IPS-11a (cell line): ENCODE results near the gene NIPAL3.
"Not testable (repeated sequence)": the region's sequence is repeated elsewhere in the genome, so short reads cannot be mapped to it uniquely, and the experiment has no call there.

Experiments used
- H3K4me3 ChIP-seq: one replicate; pipeline ENCODE4 v1.5.1; 2013; ENCODE audit warnings: low read depth, low read length, control low read depth

Gene NIPAL3

DNA sequence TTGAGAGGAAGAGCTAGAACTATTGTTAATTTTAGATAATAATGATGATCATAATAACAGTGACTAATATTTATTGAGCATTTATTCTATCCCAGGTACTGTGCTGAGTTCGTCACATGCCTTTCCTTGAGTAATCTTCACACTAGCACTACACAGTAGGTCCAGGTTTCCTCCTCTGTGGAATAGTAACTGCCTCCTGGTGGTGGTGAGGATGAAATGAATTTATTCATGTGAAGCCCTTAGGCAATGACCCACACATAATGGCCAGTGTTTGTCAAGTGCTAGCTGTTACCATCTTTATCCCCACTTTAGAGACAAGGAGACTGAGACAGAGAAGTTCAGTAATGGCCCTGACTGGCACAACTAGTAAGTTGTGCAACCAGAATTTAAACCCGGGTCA lies 5.9 kb downstream of the NIPAL3 start:
- no peak overlapping the region for H3K4me3 ChIP-seq

DNA sequence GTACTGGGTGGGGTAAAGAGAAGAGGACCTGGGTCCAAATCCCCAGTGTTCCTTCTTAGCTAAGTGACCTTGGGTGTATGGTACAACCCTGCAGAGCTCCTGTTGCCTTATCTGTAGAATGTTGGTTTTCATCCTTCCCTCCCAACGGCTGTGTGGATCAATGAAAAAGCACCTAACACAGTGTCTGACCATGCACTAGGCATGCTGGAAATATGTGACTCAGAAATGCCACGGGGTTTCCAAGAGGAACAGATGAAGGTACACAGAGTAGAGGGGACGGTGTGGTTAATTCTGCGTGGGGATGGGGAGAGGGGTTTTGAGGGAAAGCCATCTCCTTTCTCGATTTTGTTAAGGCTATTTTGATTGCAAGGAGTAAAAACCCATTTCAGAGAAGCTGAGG lies 8.6 kb downstream of the NIPAL3 start:
- no peak overlapping the region for H3K4me3 ChIP-seq

DNA sequence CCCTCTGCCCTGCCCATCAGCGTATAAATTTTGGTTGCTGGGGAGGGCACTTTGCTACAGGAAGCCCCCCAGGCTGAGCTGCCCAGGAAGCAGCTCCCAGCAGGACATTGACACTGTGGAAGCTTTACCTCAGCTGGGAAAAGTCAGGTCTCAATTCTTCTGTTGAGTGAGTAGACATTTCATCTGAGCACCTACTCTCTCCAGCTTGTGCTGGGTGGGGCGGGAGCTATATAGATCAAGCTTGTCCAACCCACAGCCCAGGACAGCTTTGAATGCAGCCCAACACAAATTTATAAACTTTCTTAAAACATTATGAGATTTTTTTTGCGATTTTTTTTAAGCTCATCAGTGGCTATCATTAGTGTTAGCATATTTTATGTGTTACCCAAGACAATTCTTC lies 9.4 kb downstream of the NIPAL3 start:
- no peak overlapping the region for H3K4me3 ChIP-seq

DNA sequence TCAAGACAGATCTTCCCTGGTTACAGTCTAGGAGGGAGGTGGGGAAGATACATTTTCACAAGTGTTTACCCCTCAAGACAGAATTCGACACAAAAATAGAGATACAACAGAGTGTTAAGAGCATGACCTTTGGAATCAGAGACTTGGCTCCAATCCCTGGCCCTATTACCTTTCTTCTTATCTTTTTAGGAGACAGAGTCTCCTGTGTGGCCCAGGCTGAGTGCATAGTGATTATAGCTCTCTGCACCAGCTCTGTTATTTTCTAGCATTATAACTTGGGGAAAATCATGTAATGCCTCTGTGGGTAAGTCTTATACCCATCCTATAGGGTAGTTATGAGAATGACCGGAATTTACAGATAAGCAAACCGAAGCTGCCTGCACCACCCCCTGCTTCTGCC lies 9.8 kb downstream of the NIPAL3 start:
- H3K4me3 ChIP-seq: no peak overlapping the region

DNA sequence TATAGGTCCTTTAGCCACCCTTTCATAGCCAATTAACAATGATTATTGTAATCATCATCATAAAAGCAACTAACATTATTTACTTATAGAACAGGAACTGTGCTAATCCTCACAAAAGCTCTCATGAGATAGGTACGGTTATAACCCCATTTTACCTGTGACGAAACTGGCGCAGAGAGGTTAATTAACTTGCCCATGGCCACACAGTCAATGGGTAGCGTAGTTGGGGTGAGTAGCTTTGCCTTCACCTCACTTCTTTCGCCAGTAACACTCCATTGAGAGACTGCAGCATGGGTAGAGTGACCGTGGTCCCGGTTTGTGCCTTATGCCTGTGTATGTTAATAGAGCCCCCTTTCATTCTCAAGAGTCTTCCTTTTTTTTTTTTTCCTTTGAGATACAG lies 10.3 kb downstream of the NIPAL3 start:
- H3K4me3 ChIP-seq: no peak overlapping the region

DNA sequence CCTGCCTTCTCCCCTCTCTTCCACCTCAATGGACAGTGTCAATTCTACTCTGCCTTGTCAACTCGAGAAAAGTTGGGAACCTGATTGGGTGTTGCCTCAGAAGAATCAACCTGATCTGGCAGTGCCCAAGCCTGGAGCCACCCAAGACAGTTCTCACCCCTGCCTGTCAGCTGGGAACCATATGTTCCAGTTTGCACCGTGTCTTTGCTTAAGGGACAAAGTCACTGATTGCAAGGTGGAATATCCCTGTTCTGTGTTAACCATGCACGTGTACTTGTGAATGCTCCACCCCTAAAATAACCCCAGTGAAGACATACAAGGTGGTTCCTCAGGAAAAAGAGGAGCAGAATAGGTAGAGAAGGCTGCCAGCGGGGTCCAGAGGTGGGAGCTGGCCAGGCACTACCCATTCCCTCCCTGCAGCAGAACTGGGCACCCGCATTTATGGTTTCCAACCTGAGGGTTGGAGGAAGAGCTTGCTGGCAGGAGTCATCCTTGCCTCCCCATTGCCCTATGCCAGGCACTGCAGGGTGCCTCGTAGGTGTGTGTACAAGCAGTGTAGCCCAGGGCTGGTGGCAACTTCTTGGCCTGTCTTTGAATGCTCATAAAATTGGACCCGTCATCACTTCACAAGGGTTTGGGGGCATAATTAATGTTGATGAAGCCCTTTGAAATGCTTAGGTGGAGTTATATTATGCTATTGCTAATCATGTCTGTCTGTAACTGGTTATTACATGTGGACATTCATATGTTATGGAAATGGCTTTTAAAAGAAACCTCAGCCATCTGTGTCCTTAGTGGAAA lies 11.3 kb downstream of the NIPAL3 start:
- no peak overlapping the region for H3K4me3 ChIP-seq

DNA sequence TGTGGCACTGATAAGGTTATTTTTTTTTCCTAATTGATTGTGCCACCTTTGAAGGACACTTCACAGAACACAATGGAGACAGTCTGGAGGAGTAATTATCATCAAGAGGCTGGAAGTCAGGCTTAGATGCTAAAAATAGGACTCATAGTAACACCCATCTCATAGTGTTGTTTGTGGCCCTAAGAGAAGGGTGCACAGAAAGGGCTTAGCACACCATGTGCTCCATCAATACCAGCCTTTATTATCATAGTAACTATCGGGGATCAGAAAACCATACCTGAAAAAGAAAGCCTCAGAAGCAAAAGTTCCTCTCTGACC lies 11.9 kb downstream of the NIPAL3 start:
- no peak overlapping the region for H3K4me3 ChIP-seq

DNA sequence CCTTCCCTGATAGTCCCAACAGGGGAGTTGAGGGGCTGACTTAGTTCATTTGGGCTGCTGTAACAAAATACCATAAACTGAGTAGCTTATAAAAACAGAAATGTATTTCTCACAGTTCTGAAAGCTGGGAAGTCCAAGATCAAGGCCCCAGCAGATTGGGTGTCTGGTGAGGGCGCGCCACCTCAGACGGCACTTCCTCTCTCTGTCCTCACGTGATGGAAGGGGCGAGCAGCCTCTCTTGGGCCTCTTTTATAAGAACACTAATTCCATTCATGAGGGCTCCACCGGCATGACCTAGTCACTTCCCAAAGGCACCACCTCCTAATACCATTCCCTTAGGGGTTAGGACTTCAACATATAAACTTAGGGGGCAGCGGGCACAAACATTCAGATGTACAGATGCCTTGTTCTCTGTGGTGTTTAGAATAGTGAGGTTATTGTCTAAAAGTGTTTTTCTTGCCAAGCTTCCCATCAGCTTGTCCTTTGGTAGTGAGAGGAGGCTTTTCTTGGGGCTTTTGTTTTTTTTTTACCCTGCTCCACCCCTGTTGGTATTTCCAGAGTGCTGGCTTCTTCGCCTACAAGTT lies 20.3 kb downstream of the NIPAL3 start:
- H3K4me3 ChIP-seq: no peak overlapping the region

DNA sequence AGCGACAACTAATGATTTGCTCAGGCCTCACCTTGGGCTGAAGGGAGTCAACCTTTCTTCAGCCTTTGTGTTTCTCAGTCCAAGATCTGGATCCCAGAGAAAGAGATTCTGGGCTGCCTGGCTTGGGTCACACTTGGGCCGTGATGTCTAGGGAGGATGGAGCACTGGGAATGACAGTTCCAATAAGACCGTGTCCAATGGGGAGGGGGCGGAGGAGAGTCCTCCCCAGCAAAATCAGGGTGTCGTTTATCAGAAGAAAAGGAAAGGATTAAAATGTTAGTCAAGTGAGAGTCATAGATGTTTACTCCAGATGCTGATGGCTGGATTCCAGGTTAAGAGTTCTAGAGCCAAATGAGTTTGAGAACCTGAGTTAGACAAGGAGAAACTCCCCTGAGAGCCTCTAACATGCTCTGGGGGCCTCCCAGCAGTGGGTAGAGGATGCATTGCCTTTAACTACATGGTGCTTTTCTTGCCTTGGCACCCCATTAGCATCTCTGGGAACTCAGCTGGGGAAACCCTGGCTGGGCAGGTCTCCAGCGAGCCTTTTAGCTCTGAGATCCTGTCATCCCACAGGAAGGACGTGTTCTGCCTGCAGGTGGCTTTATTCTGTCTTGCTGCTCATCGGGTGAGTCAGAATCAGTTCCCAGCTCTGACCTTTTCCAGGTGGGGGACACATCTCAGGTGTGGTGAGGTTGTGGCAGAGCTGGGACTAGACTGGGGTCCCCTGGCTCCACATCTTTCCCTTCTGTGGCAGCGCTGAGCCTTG lies 22.2 kb downstream of the NIPAL3 start:
- no peak overlapping the region for H3K4me3 ChIP-seq

DNA sequence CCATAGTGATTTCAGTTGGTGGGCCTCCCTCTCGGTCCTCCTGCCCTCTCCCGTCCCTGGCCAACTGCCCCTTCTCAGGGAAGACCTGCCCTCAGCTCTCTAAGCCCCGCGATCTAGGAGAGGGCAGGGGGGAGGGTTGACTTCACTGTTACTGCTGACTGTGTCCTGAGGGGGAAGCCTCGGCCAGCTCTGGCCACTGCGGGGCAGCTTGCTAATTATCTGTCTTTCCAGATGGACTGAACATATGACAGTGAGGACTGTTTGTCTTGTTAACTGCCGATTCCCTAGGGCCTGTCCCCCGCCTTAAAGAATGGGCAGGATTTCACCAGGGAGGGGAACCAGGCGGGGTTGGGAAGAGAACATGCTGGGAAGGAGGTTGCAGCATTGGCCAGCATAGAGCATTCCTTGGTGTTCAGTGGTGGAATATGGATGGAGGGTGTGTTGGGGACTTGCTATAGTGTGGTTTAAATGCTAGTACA lies 22.9 kb downstream of the NIPAL3 start:
- no peak overlapping the region for H3K4me3 ChIP-seq

DNA sequence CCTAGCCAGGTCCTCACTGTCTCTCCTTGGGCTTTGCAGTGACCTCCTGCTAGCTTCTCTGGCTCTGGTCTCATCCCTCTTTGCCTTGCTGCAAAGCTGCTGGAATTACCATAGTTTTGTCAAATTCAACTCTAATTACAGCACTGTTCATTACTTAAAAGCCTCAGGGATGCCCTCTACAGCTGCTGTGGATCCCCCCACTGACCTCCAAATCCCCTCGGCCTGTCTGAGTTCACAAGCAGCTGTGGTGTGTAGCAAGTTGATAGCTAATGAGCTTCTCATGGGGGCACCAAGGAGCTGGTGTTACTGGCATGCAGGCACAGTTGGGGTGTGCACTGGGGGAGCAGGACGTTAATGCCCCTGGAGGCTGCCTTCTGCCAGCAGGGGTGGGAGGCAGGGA lies 24.8 kb downstream of the NIPAL3 start:
- H3K4me3 ChIP-seq: no peak overlapping the region

DNA sequence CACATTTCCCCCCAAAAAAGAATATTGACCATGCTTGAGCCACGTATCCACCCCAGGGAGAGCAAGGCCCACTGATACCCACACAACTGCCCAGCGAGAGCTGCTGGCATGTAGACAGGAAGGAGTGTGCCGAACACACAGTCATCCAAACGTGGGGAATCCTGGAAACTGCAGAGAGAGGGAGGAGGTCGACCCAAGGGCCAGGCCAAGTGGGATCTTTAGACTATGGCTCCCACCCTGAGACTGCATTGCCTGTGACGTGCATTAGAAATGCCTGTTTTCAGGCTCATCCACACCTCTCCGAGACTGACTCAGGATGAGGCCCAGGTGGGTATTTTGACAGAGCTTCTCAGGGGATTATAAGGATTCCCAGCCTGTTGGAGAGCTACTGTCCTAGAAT lies 25.9 kb downstream of the NIPAL3 start:
- H3K4me3 ChIP-seq: no peak overlapping the region

DNA sequence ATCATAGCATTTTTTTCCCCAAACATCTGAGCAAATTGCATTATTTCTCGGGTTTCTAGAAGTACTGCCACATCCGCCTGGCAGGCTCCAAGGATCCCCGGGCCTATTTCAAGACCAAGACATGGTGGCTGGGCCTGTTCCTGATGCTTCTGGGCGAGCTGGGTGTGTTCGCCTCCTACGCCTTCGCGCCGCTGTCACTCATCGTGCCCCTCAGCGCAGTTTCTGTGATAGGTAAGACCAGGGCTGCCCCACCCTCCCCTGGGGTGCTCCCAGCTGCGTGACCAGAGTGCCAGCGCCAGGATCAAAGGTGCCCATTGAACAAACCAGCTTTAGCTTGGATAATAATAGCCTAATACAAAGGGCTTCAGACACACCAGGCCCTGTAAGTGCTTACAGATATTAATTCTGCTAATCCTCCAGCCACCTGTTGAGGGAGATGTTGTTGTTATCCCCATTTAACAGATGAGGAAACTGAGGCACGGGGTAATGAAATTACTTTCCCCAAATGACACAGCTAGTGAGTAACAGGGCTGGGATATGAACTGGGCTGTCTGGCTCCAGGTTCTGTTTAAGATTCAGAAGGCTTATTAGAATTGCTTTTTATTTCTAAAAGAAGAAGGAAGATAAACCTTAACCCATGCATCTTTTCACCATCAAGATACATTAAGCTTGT lies 26.5 kb downstream of the NIPAL3 start:
- no peak overlapping the region for H3K4me3 ChIP-seq

DNA sequence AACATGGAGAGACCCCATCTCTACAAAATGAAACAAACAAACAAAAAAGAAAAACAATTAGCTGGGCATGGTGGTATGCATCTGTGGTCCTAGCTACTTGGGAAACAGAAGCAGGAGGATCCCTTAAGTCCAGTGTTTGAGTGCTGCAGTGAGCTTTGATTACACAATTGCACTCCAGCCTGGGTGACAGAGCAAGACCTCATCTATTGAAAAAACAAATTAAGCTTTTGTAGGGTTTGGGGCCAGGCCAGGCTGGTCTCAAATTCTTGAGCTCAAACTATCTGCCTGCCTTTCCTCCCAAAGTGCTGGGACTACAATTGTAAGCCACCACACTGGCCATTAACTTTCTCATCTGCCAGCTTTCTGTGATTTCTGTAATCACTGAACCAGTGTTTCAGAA lies 27.2 kb downstream of the NIPAL3 start:
- no peak overlapping the region for H3K4me3 ChIP-seq

DNA sequence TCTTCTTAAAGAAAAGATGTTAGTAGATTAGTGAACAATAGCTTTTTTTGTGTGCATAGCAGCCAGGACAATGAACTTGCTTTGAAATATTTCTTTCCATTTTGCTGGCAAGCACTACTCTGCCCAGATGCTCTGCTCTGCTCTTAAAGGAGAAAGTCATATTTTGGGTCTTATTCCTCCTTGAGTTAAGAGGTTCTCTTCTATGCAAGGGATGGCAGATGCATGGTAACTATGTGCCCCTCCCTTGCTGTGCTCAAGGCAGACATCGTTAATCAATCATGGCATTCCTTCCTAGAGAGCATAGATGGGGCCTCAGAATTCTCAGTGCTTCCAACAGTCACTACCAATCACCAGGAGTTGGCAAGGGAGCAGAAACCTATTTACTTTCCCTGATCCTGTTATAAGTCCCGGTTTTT lies 27.6 kb downstream of the NIPAL3 start:
- H3K4me3 ChIP-seq: no peak overlapping the region

DNA sequence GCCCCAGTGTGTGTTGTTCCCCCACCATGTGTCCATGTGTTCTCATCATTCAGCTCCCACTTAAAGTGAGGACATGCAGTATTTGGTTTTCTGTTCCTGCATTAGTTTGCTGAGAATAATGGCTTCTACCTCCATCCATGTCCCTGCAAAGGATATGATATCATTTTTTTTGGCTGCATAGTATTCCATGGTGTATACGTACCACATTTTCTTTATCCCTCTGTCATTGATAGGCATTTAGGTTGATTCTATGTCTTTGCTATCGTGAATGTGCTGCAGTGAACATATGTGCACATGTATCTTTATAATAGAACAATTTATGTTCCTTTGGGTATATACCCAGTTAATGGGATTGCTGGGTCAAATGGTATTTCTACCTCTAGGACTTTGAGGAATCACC lies 30.8 kb downstream of the NIPAL3 start:
- H3K4me3 ChIP-seq: not testable (repeated sequence)

DNA sequence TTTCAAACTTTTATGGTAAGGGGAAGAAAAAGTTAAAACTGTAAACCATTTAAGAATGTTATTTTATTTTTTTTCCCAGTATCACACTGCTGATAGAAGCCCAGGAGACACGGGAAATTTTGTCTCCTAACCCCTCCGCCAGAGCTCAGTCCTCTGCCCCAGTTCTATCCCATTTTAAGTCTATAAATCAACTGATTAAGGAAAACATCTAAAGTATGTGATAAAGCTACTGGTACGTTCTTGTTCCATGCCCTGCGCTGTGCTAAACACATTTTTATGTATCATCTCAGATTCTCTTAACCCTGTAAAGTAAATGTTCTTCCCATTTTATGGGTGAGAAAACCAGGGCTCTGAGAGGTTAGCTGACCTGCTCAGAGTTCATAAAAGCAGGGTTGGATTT lies 34.7 kb downstream of the NIPAL3 start:
- H3K4me3 ChIP-seq: no peak overlapping the region

DNA sequence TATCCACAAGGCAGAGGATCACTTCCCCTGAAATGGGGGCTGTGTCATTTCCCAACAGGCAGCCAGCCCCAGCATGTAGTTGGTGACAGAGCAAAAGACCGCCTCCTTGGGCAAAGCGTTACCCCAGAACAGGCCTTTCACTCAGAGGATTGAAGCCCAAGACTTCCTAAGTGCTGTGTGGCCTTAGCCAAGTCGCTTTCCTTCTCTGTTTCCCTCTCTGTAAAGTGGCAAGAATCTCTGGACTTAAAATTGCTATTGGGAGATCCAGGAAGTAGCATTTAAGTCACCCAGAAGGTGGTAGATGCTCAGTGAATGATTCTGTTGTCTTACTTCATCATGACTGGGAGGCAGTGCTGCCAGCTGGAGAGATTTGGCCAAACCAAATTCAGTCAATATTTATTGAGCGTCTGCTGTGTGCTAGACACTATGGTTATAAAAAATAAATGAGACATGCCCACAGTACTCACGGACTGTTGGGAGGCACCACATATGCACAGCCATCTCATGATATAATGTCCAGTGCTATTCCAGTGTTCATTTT lies 35.3 kb downstream of the NIPAL3 start:
- H3K4me3 ChIP-seq: no peak overlapping the region

DNA sequence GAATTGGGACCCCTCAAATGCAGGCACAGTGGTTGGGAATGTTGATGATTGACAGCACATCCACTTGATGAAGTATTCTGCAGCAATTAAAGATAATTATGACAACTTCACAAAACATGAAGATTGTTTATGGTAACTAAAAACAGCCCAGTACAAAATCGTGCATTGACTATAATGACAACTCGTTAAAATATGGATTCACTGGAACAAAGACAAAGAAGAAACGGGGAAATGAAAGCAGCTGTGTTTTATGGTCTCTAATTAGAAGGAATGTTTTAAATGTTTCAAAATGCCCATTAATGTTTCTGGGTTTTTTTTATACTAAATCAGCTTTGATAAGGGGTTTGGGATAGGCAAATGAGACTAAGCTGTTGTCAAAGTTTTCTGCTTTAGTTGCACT lies 36.1 kb downstream of the NIPAL3 start:
- H3K4me3 ChIP-seq: no peak overlapping the region

DNA sequence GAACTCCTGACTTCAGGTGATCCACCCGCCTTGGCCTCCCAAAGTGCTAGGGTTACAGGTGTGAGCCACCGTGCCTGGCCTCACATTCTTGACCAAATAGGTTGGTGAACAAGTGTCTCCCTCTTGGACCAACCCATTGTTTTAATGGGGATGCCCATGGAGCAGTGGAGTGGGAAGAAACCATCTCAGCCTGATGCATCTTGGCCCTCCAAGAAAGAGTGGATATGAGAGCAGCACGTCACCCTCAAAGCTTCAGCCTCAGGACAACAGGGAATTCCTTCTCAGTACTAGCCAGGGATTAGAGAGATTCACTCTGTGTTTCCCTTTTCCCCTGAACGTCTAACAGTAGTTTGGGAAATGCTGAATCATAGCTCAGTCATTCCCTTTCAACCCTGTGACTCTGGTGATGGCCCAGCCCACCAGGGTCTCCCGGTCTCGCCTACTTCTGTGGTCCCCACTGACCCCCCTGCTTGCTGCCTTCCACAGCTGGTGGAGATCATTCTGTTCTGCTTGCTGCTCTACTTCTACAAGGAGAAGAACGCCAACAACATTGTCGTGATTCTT lies 37.4 kb downstream of the NIPAL3 start:
- no peak overlapping the region for H3K4me3 ChIP-seq

DNA sequence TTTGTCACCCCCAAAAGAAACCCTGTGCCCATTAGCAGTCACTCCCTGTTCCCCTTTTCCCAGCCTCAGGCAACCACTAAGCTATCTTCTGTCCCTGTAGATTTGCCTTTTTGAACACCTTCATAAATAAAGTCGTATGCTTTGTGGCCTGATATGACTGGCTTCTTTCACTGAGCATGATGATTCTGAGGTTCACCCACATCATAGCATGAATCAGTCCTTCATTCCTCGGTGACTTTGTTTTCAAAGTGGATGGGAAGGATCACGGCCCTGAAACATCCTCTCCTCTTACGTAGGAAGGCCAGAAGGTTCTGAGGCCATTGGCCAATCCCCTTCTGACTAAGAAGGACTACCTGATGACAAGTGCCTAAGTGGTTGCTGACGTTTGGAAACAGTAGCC lies 39.1 kb downstream of the NIPAL3 start:
- H3K4me3 ChIP-seq: no peak overlapping the region
